Measurements from ENCODE around the gene TRIM67.

The TRIM67 gene

GRCh38 chr1:231232870-231233734, 71.2 kb downstream of the TRIM67 start:
- no peak for DNase-seq (ENCODE audit: low read depth in 2 of 2)

GRCh38 chr1:231233735-231234417, 72.0 kb downstream of the TRIM67 start:
- no peak for DNase-seq (ENCODE audit: low read depth in 2 of 2)

- no peak for DNase-seq (ENCODE audit: low read depth in 2 of 2)
These were observed 72.6 kb downstream of the TRIM67 start for GRCh38 chr1:231234506-231234905.

GRCh38 chr1:231235526-231236207, 73.8 kb downstream of the TRIM67 start:
- DNase-seq (ENCODE audit: low read depth in 2 of 2): no peak

DNA sequence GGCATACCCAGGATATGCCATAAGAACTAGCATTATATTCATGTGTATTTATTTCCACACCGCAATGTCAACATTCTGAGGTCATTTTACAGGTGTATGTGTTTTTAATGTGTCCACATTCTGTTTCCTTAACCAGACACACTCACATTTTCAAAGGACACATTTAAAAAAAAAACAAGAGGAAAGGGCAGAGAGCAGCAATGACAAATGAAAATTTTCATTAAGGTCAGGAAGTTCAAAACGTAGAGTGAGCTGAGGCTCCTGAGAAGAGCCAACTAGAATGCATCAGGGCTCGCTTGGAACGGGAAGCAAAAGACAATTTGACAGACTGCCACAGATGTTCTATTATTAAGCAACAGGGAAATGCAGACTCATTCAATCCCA, 74.3 kb downstream of the TRIM67 start:
- no peak for DNase-seq (ENCODE audit: low read depth in 2 of 2)

GRCh38 chr1:231236938-231237337, 75.1 kb downstream of the TRIM67 start:
- no peak for DNase-seq (ENCODE audit: low read depth in 2 of 2)

DNA sequence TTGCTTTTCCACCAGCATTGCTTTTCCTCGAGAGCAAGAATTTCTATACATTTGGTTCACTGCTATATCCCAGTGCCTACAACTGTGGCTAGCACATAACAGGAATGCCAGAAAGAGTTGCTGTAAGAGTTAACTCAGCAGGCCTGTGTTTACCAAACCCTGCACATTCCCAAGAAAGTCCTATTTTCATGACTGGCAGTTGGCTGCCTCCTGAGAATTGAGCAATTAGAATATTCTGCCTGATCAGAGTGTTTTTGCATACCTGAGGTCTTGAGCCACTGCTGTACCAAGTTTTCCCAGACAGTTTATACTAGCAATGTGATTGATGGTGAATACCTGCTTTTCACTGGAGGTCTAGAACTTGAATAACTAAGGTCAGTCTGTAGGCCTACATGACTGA, 76.4 kb downstream of the TRIM67 start:
- DNase-seq (ENCODE audit: low read depth in 2 of 2): no peak

GRCh38 chr1:231240531-231240882, 78.6 kb downstream of the TRIM67 start:
- DNase-seq (ENCODE audit: low read depth in 2 of 2): no peak

- peak; percentile 84 to 86 for DNase-seq (ENCODE audit: low read depth in 2 of 2)
These were observed 79.3 kb downstream of the TRIM67 start, which contains the start of gene GNPAT for GRCh38 chr1:231240883-231241735. GNPAT (plus strand) TSS chr1:231241212; CDS start chr1:231241379, 167 bp downstream.

- no peak for DNase-seq (ENCODE audit: low read depth in 2 of 2)
These were observed 79.9 kb downstream of the TRIM67 start for GRCh38 chr1:231241750-231242149.

DNA sequence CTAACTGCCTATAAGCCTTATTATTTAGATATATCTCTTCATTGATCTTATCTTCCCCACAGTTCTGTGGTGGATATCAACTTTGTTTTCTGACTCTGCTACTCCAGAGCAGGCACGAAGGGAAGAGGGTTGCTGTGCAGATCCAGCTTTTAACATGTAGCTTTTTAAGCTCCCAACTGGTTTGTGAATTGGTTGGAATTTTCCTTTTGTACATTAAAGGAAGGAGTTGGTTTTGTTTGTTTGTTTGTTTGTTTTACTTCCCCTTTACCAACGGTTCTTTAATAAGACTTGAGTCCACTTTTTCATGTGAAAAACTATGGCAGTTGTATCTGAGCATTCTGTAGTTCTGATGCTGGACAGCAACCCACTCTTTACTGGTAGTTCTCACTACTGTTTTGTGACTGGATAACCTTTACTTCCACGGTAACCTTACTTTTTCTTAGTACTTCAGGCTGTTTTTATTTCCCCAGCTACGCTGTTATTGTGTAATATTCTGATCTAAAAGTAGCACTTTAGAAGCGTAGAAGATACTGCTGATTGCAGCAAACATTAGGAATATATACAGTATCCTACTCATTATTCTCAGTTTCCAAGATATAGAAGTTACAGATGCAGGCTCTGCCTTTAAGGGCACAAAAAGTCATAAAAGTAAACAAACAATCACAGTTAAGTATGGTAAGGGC, 80.8 kb downstream of the TRIM67 start:
- no peak for DNase-seq (ENCODE audit: low read depth in 2 of 2)

DNA sequence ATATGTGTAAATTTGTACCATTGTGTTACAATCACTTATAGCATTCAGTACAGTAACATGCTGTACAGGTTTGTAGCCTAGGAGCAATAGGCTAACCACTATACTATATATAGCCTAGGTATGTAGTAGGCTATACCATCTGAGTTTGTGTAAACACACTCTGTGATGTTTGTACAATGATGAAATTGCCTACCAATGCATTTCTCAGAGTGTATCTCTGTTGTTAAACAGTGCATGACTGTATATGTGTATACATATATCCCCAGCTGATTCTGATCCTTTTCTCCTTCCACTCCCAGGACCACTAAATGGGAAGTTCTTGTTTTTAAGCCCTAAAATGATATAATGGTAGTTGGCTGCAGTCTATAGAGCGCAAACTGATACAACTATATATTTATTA, 86.9 kb downstream of the TRIM67 start:
- DNase-seq (ENCODE audit: low read depth in 2 of 2): no peak

DNA sequence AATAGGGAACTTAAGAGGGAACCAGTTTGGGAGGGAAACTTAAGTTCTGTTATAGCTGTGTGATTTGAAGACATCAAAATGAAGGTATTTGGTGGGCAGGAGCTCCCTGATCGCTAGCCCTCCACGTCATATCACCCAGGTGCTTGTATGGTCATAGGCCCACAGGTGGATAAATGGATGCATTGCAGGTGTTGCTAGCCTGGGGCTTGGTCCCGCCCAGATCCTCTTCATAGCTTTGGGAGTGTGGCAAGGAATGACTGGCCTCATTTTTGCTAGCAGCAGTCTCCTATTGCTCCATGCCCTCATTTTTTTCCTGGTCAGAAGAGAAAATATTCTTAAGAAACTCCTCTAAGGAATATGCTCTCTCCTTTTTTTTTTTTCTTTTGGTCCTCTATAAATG, 90.5 kb downstream of the TRIM67 start:
- DNase-seq (ENCODE audit: low read depth in 2 of 2): no peak

GRCh38 chr1:231260351-231260750, 98.5 kb downstream of the TRIM67 start:
- no peak for DNase-seq (ENCODE audit: low read depth in 2 of 2)

DNA sequence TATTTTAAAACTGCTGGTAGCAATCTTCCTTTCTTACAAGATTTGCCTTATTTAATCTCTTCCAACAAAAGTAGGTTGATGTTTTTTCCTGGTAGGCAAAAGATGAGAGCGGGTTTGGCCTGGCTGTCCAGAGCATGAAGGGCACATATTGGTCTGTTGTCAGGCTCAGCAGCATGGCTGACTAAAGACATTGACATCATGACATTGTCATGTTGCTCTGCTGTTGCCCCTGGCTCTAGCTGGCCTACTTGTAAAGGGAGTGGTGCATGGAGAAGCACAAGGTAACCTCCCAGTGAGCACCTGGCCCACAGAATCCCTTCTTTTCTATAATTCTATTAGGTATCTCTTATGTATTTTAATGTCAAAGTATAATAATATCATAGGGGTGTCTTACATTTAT, 102.8 kb downstream of the TRIM67 start:
- DNase-seq (ENCODE audit: low read depth in 2 of 2): no peak

- no peak for DNase-seq (ENCODE audit: low read depth in 2 of 2)
These were observed 103.5 kb downstream of the TRIM67 start for GRCh38 chr1:231265379-231265778.

- DNase-seq (ENCODE audit: low read depth in 2 of 2): no peak
These were observed 105.0 kb downstream of the TRIM67 start for GRCh38 chr1:231266811-231267322.
